ENCODE data around the gene TAPT1. TPM values are rescaled to one million over a fixed set of nuclear protein-coding genes. Genes with fewer than 3 reads are reported as not detected.
A peak's percentile ranks its signal among the peaks of the same experiment; 100 is the strongest.

The TAPT1 gene
- total RNA-seq, 1 donor from 2014 or later, result 45.9 TPM

DNA sequence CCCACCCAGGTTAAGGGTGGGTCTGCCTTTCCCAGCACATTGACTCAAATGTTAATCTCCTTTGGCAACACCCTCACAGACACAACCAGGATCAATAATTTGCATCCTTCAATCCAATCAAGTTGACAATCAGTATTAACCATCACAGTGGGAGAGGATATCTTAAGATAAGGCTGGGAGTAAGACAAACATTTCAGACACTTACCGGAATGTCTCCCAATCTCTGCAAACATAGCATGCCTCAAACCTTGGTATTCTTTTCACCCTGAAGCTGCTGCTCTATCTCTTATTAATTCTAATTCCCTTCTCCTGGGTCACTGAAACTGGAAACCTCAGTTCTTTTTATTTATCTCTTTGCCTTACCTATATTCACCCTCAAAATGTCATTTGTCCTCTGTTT, 19.0 kb upstream of the TAPT1 start:
- no peak for DNase-seq (ENCODE audit: low spot score)

- no peak for DNase-seq (ENCODE audit: low spot score)
These were observed 17.0 kb upstream of the TAPT1 start for GRCh38 chr4:16243285-16243684.

- DNase-seq (ENCODE audit: low spot score), result no peak
These were observed 14.0 kb upstream of the TAPT1 start for GRCh38 chr4:16240300-16240699.

GRCh38 chr4:16239086-16239485, 12.8 kb upstream of the TAPT1 start:
- DNase-seq (ENCODE audit: low spot score), result no peak

GRCh38 chr4:16238327-16238726, 12.1 kb upstream of the TAPT1 start:
- DNase-seq (ENCODE audit: low spot score), result no peak

DNA sequence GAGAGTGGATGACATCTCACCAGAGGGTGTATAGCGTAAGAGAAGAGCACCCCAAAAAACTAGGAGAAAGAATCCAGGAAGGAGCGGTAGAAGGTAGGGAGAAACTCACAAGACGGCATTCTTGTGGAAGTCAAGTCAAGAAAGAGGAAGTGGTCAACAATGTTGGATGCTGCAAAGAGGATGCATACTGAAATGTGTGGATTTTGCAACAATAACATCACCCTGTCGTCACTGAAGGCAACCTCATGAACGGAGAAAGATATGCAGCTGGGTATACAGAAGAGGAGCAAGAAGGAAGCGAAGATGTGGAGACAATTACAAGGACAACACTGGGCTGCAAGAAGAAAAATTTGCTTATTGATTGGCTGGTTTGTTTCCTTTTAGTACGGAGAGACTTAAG, 11.4 kb upstream of the TAPT1 start:
- DNase-seq (ENCODE audit: low spot score), result no peak

- no peak for DNase-seq (ENCODE audit: low spot score)
These were observed 10.2 kb upstream of the TAPT1 start for GRCh38 chr4:16236402-16237023.

GRCh38 chr4:16235209-16235608, 8.9 kb upstream of the TAPT1 start:
- DNase-seq (ENCODE audit: low spot score), result no peak

DNA sequence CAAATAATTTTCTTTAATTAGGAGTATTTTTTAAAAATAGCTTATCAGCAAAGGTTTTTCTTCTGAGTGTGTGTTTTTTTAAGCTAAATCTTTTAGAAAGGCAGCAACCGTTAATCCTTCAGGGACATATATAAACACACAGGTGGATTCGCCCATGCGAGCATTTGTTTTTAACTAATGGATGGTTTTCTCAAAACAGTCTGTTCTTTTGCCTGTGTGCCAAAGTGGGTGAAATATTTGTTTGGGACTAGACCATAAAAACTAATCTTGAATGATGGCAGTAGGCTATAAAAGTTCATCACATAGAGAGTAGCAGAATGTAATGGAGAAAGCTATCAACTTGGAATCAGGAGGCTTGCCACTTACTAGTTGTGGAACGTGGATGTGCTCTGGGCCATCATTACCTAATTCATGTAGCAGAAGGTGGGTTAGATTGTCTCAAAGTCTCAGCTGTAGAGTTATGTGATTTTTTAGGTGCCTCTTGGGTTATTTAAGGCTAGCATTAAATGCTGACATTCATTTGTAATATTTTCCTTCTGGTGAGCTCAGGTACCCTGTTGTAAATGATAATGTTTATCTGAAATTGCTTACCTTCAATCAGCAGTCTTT, 7.4 kb upstream of the TAPT1 start:
- no peak for DNase-seq (ENCODE audit: low spot score)

DNA sequence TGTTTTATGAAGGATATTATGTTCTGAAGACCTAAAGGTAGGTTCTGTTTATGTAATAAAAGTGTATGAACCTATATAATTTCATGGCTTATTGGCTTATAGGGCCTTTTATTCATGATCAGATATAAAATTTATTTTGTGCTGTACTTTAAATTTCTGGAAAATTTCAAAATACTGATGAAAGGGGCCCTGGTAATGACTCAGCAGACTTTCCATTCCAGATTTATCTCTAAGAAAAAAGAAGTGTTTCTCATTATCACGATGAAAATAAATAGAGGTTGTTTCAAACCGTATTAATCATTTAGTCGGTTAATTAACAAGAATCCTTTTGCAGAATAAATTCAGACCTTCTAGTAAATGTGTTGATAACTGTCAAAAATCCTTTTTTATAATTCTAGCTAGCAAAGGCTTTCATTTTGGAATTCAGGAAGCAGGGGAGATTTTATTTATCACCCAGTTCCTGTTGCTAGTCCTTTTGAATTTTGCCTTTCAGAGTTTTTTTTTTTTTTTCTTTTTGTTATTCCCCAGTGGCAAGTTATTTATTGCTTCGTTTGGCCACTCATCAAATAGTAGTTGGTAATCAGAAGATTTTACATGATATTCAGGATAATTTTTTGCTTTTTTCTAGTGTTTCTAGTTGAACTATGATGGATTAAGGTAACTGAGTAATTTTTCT, 5.4 kb upstream of the TAPT1 start:
- DNase-seq (ENCODE audit: low spot score), result no peak

DNA sequence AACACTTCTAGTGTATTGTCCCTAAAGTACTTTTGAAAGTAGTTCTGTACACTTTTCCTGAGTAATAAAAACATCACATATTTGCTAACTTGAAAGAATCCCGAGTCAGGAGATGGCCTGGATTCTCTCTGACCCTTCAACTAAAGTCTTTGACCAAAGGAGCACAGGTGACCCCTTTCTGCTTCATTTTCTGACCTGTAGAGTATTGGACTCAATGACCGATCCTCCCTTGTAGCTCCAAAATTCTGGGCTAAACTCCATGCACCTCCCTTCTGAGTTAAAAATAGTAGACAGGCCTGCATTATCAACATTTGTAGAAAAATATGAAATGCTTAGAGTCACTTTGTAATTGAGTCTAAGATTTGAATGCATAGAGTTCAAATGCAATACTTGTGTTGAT, 4.0 kb upstream of the TAPT1 start:
- no peak for DNase-seq (ENCODE audit: low spot score)

- DNase-seq (ENCODE audit: low spot score), result no peak
These were observed 3.3 kb upstream of the TAPT1 start for GRCh38 chr4:16229604-16230003.

DNA sequence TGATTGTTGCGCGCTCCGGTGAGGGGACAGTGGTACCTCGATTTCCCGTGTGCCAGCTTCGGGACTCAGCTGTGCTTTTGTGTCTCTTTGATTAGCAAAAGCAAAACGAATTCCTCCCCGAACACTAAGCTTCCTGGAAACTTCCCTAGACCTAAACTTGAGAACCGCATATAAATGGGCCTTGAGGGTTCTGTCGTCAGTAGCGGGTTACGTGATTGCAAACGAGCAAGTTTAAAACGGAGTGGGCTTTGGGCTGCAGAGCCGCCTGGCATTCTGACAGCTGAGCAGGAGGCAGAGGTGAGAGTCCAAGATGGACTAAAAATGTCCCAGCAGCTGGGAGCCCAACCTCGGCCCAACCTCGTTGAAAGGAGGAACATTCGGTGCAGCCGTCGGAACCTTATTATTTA, 1.2 kb upstream of the TAPT1 start:
- peak; percentile 17 for DNase-seq (ENCODE audit: low spot score)

DNA sequence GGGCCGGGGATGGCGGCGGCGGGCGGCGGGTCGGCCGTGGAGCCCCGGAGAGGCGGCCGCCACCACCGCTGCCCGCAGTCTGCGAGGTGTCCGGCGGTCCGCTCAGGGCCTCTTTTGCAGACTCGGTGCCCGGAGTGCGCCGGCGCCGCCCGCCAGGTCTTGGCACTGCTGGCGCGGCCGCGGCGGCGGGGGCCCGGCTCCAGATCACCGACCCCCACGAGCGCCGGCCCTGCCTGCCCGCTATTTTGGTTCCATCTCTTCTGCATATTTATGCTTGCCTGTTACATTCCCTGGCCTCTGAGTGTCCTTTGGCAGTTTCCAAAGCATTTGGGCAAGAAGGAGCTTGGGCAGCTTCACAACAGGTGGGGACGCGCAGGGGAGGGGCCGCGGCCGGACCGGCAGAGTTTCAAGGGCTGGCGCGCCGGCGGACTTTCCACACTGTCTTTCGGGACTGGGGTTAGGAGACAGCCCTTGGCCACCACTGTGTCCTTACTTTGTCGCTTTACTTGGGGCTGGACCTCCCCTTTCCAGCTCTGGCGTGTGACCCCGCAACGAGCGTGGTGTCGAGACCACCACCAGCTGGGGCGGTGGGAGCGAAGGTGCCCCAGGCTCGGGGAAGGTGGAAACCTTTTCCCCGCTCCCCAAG, 668 bp upstream of the TAPT1 start:
- DNase-seq (ENCODE audit: low spot score), result peak; percentile 33

DNA sequence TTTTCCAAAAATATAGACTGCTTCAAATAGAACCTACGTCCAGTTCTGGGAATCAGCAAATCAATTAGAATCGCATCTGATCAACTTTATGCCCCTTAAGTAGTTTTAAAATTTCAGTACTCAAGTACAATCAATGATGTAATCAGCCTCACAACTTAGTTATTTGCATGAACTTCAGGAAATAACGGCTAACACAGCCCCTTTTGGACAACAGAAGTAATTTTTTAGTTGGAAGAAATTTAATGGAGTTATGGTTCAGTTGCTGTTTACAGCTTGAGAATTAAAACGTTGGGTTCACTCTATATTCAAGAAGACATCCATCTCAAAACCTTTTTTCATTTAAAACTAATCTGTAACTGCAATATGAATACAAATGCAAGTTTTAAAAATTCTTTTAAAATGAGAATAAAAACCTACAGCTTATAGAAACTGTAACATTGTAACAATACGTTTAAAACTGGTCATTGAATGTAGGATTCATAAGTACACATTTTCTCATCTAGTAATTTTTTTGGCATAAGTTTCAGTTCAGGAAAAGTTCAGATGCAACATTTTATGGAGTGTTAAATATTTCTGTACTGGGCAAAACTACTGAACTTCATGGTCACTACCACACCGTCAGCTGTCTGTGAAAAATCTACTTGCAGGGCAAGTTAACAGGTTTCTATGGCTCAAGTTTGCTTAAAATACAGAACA, 956 bp downstream of the TAPT1 start:
- no peak for DNase-seq (ENCODE audit: low spot score)

DNA sequence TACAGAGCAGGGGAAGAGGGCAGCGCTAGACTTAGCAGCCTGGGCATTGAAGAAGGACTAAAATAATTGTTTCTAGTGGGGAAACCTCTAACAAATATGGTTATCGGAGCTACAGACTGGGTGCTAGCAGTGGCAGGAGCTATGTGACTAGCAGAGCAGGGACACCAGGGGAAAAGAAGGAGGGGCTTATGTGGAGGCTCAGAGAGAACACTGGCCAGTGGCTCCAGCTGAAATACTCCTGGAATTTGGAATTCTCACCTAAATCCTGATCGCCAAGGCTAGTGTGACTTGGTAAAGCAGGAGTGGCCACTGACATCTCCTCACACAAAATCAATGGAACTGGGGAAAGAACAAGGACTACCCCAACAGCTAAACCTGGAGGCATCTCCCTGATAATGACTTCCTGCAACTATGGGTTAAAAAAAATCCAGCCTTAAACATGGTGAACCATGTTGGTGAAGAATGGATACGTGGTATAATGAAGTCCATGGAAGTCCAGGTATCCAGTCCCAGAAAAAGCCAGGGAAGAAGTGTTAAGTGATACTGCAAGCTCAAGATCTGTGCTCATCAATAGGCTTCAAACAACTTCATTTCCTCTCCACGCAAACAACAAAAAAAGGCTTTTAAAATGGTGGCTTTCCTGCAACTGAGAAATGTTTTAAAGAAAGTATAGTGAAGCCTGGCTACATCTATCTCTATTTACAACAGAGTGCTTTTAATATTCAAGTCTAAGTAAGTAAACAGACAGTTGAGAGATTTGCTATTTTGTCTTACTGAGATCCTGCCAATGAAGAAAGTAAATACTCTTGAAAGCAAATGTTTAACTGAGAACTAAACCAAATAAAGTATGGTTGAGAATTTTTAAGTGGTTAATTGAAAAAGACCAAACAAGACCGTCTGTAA, 1.8 kb downstream of the TAPT1 start:
- no peak for DNase-seq (ENCODE audit: low spot score)

- DNase-seq (ENCODE audit: low spot score), result no peak
These were observed 3.2 kb downstream of the TAPT1 start for GRCh38 chr4:16222957-16223527.

GRCh38 chr4:16218950-16219349, 7.3 kb downstream of the TAPT1 start:
- no peak for DNase-seq (ENCODE audit: low spot score)

GRCh38 chr4:16217300-16218051, 8.8 kb downstream of the TAPT1 start:
- DNase-seq (ENCODE audit: low spot score), result no peak

DNA sequence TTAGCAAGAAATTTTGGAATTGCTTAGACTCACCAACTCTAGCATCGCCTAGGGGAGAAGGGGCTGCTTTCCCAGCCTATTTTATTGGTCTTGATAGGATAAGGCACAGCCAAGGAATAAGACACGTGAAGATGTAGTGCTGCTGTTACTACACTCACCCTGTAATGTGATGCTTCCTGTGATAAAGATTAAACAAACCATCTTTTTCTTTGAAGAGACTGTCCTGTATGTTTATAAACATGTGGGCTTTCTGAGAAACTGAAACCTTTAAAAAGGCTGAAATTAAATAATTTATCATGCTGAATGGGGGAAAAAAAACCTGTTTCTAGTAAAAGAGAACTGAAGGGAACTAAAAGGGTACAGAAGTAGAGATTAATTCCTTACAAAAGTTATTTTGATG, 13.2 kb downstream of the TAPT1 start:
- no peak for DNase-seq (ENCODE audit: low spot score)

Data from mucosa of gallbladder (tissue), 1 donor.